Heart right ventricle (tissue), 16 donors: ENCODE measurements around the gene PAK4. TPM values are rescaled to one million over a fixed set of nuclear protein-coding genes. Genes with fewer than 3 reads are reported as not detected.

Experiments used
- ATAC-seq, 8 donors: fragments of 200-7000 bp; cut with Tn5 transposase; one replicate each; pipeline ENCODE4 v1.9.1; 2020; ENCODE audit warnings: mild to moderate bottlenecking in 8 of 8, moderate library complexity in 8 of 8, moderate number of reproducible peaks in 1 of 8
- DNase-seq, 2 donors: peaks; one replicate each; pipeline ENCODE4 v3.0.0-alpha.2; 2020
- H3K27ac ChIP-seq, 10 donors: fragments of 200-600 bp; sonication (generic) in 2 of 10; one replicate each; pipeline versions ENCODE4 v1.5.0 to v1.8.0; 2020 to 2022; ENCODE audit warnings: mild to moderate bottlenecking in 3 of 10
- H3K27me3 ChIP-seq, 7 donors: fragments of 200-600 bp; one replicate each; pipeline ENCODE4 v1.8.0; 2021 to 2022; ENCODE audit warnings: mild to moderate bottlenecking in 2 of 7
- H3K36me3 ChIP-seq, 9 donors: fragments of 200-600 bp; sonication (generic) in 1 of 9; one replicate each; pipeline versions ENCODE4 v1.5.0 to v1.8.0; 2020 to 2022; ENCODE audit warnings: mild to moderate bottlenecking in 2 of 9
- H3K4me1 ChIP-seq, 9 donors: fragments of 200-600 bp; sonication (generic) in 1 of 9; one replicate each; pipeline versions ENCODE4 v1.5.0 to v1.8.0; 2020 to 2022; ENCODE audit warnings: mild to moderate bottlenecking in 4 of 9
- H3K4me3 ChIP-seq, 10 donors: fragments of 200-600 bp; sonication (generic) in 2 of 10; one replicate each; pipeline versions ENCODE4 v1.5.0 to v1.8.0; 2020 to 2022; ENCODE audit warnings: mild to moderate bottlenecking in 7 of 10, moderate library complexity in 2 of 10
- H3K9me3 ChIP-seq, 11 donors: fragments of 200-600 bp in 10 of 11; sonication (generic) in 2 of 11; one replicate each; pipeline versions ENCODE4 v1.5.0 to v1.8.0; 2013 to 2022; ENCODE audit warnings: mild to moderate bottlenecking in 2 of 11, control low read depth in 1 of 11, moderate library complexity in 1 of 11
- CTCF ChIP-seq, 9 donors: fragments of 200-600 bp; sonication (generic) in 2 of 9; IDR thresholded peaks; one replicate each; pipeline versions ENCODE4 v1.5.0 to v1.8.0; 2021 to 2022; ENCODE audit warnings: antibody characterized with exemption in 9 of 9, mild to moderate bottlenecking in 5 of 9, moderate library complexity in 1 of 9
- WGBS, 2 donors: extraction: QIAGEN DNeasy Blood & Tissue Kit; methylation state at CpG; one replicate each; pipeline ENCODE4 v1.1.7; 2013; ENCODE audit warnings: inconsistent platforms in 1 of 2; 5-methylcytosine and 5-hydroxymethylcytosine counted together
- intact Hi-C, 10 donors: fragments of 100-400 bp; cut with DNase I; formaldehyde crosslinking; loops; one replicate each; pipeline versions ENCODE4 v1.11.1 to v1.14.2; 2022
- polyA plus RNA-seq, 2 donors: library from polyadenylated mRNA; stranded (reverse); fragments of 200-250 nt; gene quantifications; one replicate each; pipeline ENCODE4 v1.2.3, GENCODE V29; 2013
- total RNA-seq, 10 donors: library from RNA; stranded (reverse); fragmentation: NEBNext Ultra II Directional in 3 of 10; extraction: Animal tissue kit (Norgen Biotek cat#: 25700) in 3 of 10; gene quantifications; one replicate each; pipeline versions ENCODE4 v1.2.1 to v1.2.4, GENCODE V29; 2021 to 2023
- donor health status: Arrhythmogenic right ventricular cardiomyopathy.
- donor health status: ischemic (EF 13 %, LVEDD 7.1; RV severe dilation, severe dysfunction).
- donor health status: healthy with polysubstance abuse.
- donor health status: DM: no; HTN: yes; CAD: no.
- donor health status: DM: no; HTN: no; CAD: no.
- donor health status: ischemic (EF 25% LVEDD 6.9; RV normal size, moderate dysfunction).
- donor health status: ischemic (EF 25% LVEDD 5.7; RV mildly dilated, moderate dysfunction).
- donor health status: healthy.
- donor health status: DM: yes; HTN: yes; CAD: no.
- donor health status: Ischemic cardiomyopathy.
- donor health status: ischemic (EF 35%, LVEDD 5.7; RV mildly dilated, moderate dysfunction).
- donor health status: nonischemic (EF 11% LVEDD 7.7; RV severe dilation, severe dysfunction).
- donor health status: DM: yes; HTN: yes; CAD: no.
- donor health status: PGD.
- donor health status: ischemic (EF 29% LVEDD 5.4; RV normal size, mild dysfunction).
- donor health status: nonischemic (EF 23%, LVEDD 6.1; RV moderate dilation, normal function).

The PAK4 gene
- total and polyA plus RNA-seq, 12 donors, result 8.6 to 22.4 (median 16.1) TPM

DNA sequence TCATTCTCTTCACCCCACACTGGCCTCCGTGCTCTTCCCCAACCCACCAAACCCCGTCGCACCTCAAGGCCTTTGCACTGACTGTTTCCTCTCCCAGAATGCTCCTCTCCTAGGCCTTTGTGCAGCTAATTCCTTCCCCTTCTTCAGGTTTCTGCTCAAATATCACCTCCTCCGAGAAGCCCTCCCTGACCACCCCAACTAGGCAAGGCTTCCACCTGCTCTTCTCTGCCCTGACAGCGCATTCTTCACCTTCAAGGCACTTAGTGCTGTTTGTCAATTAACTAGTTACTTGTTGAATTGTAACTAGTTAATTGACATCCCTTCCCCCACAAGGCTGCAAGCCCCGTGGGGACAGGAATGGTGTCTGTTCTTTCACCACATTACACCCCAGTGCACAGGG is 63.4 kb downstream of the PAK4 start:
- TF ChIP-seq CTCF (IDR thresholded peaks at IDR 0.05), result no peak
- H3K27ac ChIP-seq, result no peak overlapping the region
- intact Hi-C loops, result loop anchor here in 7 of 10 donors (5.0 to 10.0 kb wide), 2 partner anchors 67 to 136 kb away; partner anchors contain the start of gene LRFN1 (in 1 of the 7)
- no peaks in the 10 kb centered on the region for H3K4me1 ChIP-seq
- no peak for ATAC-seq
- no peak overlapping the region for H3K4me3 ChIP-seq
- H3K36me3 ChIP-seq, result no peaks in the 10 kb centered on the region
- no peak for DNase-seq
- WGBS, 2 donors, result 68 to 73% methylated on average over 6 of the region's 6 CpGs
- peaks cover 0 to 60% (median 32%) of the 10 kb centered on the region in 7 donors for H3K27me3 ChIP-seq
- no peaks in the 10 kb centered on the region for H3K9me3 ChIP-seq

GRCh38 chr19:39190768-39191167 is 65.2 kb downstream of the PAK4 start:
- ATAC-seq (no peak), DNase-seq (no peak)
- 48 to 51% methylated on average over 11 of the region's 11 CpGs for WGBS, 2 donors
- Histone ChIP-seq H3K9me3 (no peaks in the 10 kb centered on the region), H3K27me3 (peaks cover 0 to 76% (median 50%) of the 10 kb centered on the region in 7 donors), H3K36me3 (no peaks in the 10 kb centered on the region), H3K27ac (no peak overlapping the region), H3K4me1 (no peaks in the 10 kb centered on the region), H3K4me3 (no peak overlapping the region)
- intact Hi-C loops, result loop anchor here in 3 of 10 donors (10.0 kb wide), 2 partner anchors 76 to 134 kb away; partner anchors contain the start of gene LRFN1 (in 2 of the 3)
- no peak for TF ChIP-seq CTCF (IDR thresholded peaks at IDR 0.05)

GRCh38 chr19:39192846-39193245 is 67.3 kb downstream of the PAK4 start:
- Histone ChIP-seq H3K27ac (no peak overlapping the region), H3K27me3 (peaks cover 11 to 88% (median 66%) of the 10 kb centered on the region in 7 donors), H3K4me3 (no peak overlapping the region), H3K9me3 (no peaks in the 10 kb centered on the region), H3K4me1 (peaks cover 0 to 5% (median 0%) of the 10 kb centered on the region in 9 donors), H3K36me3 (no peaks in the 10 kb centered on the region)
- WGBS, 2 donors, result 78 to 85% methylated on average over 2 of the region's 2 CpGs
- TF ChIP-seq CTCF (IDR thresholded peaks at IDR 0.05), result no peak
- DNase-seq, result no peak
- intact Hi-C loops, result loop anchor here in 3 of 10 donors (10.0 kb wide), 2 partner anchors 78 to 132 kb away; partner anchors contain the start of gene LRFN1 (in 2 of the 3)
- ATAC-seq, result no peak

DNA sequence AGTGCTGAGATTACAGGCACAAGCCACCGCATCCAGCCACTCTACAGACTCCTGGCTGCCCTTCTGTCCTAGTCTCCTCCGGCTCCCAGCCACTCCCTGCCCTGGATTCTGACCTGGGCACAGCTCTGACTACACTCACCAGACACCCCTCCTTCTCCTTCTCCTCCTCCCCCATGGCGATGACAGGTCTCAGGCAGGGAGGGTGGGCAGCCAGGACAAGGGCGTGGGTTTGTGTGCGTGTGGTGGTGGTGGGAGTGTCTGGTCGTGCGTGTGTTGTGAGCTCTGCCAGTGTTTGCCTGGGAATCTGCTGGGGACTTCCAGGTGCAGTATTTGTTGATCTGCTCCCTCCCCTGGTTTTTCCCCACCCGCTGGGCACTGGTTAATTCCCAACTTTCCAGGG is 68.2 kb downstream of the PAK4 start:
- no peak overlapping the region for H3K4me3 ChIP-seq
- DNase-seq (no peak), ATAC-seq (no peak)
- no peaks in the 10 kb centered on the region for H3K36me3 ChIP-seq
- intact Hi-C loops, result loop anchor here in 3 of 10 donors (10.0 kb wide), 2 partner anchors 79 to 131 kb away; partner anchors contain the start of gene LRFN1 (in 2 of the 3)
- H3K4me1 ChIP-seq, result peaks cover 0 to 5% (median 0%) of the 10 kb centered on the region in 9 donors
- no peak for TF ChIP-seq CTCF (IDR thresholded peaks at IDR 0.05)
- peaks cover 11 to 88% (median 66%) of the 10 kb centered on the region in 7 donors for H3K27me3 ChIP-seq
- H3K9me3 ChIP-seq, result no peaks in the 10 kb centered on the region
- H3K27ac ChIP-seq, result no peak overlapping the region
- 15 to 25% methylated on average over 8 of the region's 8 CpGs for WGBS, 2 donors
